Activated B cell treated with CpG ODN at 0.5 μM for 24 hours (primary cell): ENCODE results near the gene SCN3B. TPM values are rescaled to one million over a fixed set of nuclear protein-coding genes. Genes with fewer than 3 reads are reported as not detected.

Source experiments
- ATAC-seq: fragments of 200-7000 bp; cut with Tn5 transposase; one replicate; pipeline ENCODE4 v1.10.0; 2021; ENCODE audit warnings: low read depth, mild to moderate bottlenecking, moderate library complexity
- CTCF ChIA-PET: fragments of 350-600 bp; sonication (Branson Sonifier 250); formaldehyde crosslinking; loops from one replicate; lab custom pipeline; 2021; ENCODE audit warnings: antibody characterized with exemption; lab: Charles Lee
- POLR2A ChIA-PET: fragments of 350-600 bp; sonication (Branson Sonifier 250); formaldehyde crosslinking; loops from one replicate; lab custom pipeline; 2021; ENCODE audit warnings: antibody characterized with exemption; lab: Charles Lee
- DNase-seq: peaks from one replicate; pipeline ENCODE4 v3.0.0; 2022
- H3K27ac Mint-ChIP-seq: one replicate; pipeline ENCODE4 v1.8.0; 2020; ENCODE audit warnings: mixed read lengths
- H3K27me3 Mint-ChIP-seq: one replicate; pipeline ENCODE4 v1.8.0; 2021; ENCODE audit warnings: mixed read lengths
- H3K36me3 Mint-ChIP-seq: one replicate; pipeline ENCODE4 v1.8.0; 2021; ENCODE audit warnings: low read depth, mixed read lengths
- H3K4me1 Mint-ChIP-seq: one replicate; pipeline ENCODE4 v1.8.0; 2021; ENCODE audit warnings: mixed read lengths
- H3K4me3 Mint-ChIP-seq: one replicate; pipeline ENCODE4 v1.8.0; 2020; ENCODE audit warnings: mild to moderate bottlenecking, mixed read lengths
- H3K9me3 Mint-ChIP-seq: one replicate; pipeline ENCODE4 v1.8.0; 2020; ENCODE audit warnings: mixed read lengths
- CTCF ChIP-seq: fragments of 200-600 bp; IDR thresholded peaks from one replicate; pipeline ENCODE4 v1.8.0; 2022; ENCODE audit warnings: antibody characterized with exemption, mild to moderate bottlenecking
- intact Hi-C: fragments of 100-400 bp; cut with micrococcal nuclease; formaldehyde crosslinking; loops from one replicate; pipeline ENCODE4 v1.15.1; 2024
- total RNA-seq: library from RNA; stranded (reverse); gene quantifications from 2 replicates; pipeline ENCODE4 v1.2.3, GENCODE V29; 2022

SCN3B gene
- total RNA-seq, 1 donor from 2014 or later = not detected

GRCh38 chr11:123640677-123641494, 13.5 kb downstream of the SCN3B start:
- H3K36me3 Mint-ChIP-seq = no peaks in the 10 kb centered on the region
- CTCF ChIA-PET = interaction anchor here (9.2 kb wide), 1 partner anchor 68 kb away, joined by 89 read pairs; no protein-coding TSS in a partner anchor
- peak; percentile 50 for ATAC-seq
- TF ChIP-seq CTCF = no peak
- DNase-seq = peak; percentile 33
- POLR2A ChIA-PET = no interaction called here
- H3K27me3 Mint-ChIP-seq = peaks cover 35% of the 10 kb centered on the region
- H3K27ac Mint-ChIP-seq = no peak overlapping the region
- intact Hi-C loops = loop anchor here (1.0 to 10.0 kb wide), 3 partner anchors 66 to 944 kb away; no protein-coding TSS in a partner anchor
- H3K4me3 Mint-ChIP-seq = no peak overlapping the region
- H3K9me3 Mint-ChIP-seq = no peaks in the 10 kb centered on the region
- H3K4me1 Mint-ChIP-seq = peaks cover 3% of the 10 kb centered on the region

- POLR2A ChIA-PET = no interaction called here
- Mint-ChIP-seq H3K4me1 (peaks cover 3% of the 10 kb centered on the region), H3K36me3 (no peaks in the 10 kb centered on the region), H3K9me3 (no peaks in the 10 kb centered on the region), H3K27me3 (peaks cover 29% of the 10 kb centered on the region), H3K4me3 (no peak overlapping the region), H3K27ac (no peak overlapping the region)
- DNase-seq = no peak
- intact Hi-C loops = loop anchor here (10.0 kb wide), 1 partner anchor 945 kb away; no protein-coding TSS in a partner anchor
- ATAC-seq = no peak
- CTCF ChIA-PET = interaction anchor here (9.2 kb wide), 1 partner anchor 68 kb away, joined by 89 read pairs; no protein-coding TSS in a partner anchor
- TF ChIP-seq CTCF = no peak
Measured at GRCh38 chr11:123640029-123640428, 14.4 kb downstream of the SCN3B start.

- no peaks in the 10 kb centered on the region for H3K4me1 Mint-ChIP-seq
- H3K27ac Mint-ChIP-seq = no peak overlapping the region
- peaks cover 6% of the 10 kb centered on the region for H3K27me3 Mint-ChIP-seq
- no peak for DNase-seq
- no peak for TF ChIP-seq CTCF
- H3K4me3 Mint-ChIP-seq = no peak overlapping the region
- intact Hi-C loops = loop anchor here (5.0 kb wide), 1 partner anchor 453 kb away; no protein-coding TSS in a partner anchor
- ATAC-seq = no peak
- ChIA-PET CTCF (no interaction called here), POLR2A (no interaction called here)
- H3K36me3 Mint-ChIP-seq = no peaks in the 10 kb centered on the region
- no peaks in the 10 kb centered on the region for H3K9me3 Mint-ChIP-seq
Measured at GRCh38 chr11:123630126-123630608, 24.3 kb downstream of the SCN3B start.

- Mint-ChIP-seq H3K36me3 (no peaks in the 10 kb centered on the region), H3K27ac (no peak overlapping the region), H3K4me3 (no peak overlapping the region), H3K9me3 (no peaks in the 10 kb centered on the region), H3K27me3 (peaks cover 4% of the 10 kb centered on the region), H3K4me1 (no peaks in the 10 kb centered on the region)
- no peak for TF ChIP-seq CTCF
- intact Hi-C loops = no loop called here
- DNase-seq (no peak), ATAC-seq (no peak)
- ChIA-PET CTCF (no interaction called here), POLR2A (no interaction called here)
Measured at GRCh38 chr11:123628936-123629683, 25.3 kb downstream of the SCN3B start.

GRCh38 chr11:123624974-123625373, 29.4 kb downstream of the SCN3B start:
- no peak overlapping the region for H3K4me3 Mint-ChIP-seq
- no peak overlapping the region for H3K27ac Mint-ChIP-seq
- no peaks in the 10 kb centered on the region for H3K9me3 Mint-ChIP-seq
- ChIA-PET CTCF (no interaction called here), POLR2A (no interaction called here)
- DNase-seq (no peak), ATAC-seq (no peak)
- TF ChIP-seq CTCF = no peak
- no peaks in the 10 kb centered on the region for H3K36me3 Mint-ChIP-seq
- H3K27me3 Mint-ChIP-seq = no peaks in the 10 kb centered on the region
- no peaks in the 10 kb centered on the region for H3K4me1 Mint-ChIP-seq
- intact Hi-C loops = no loop called here
